ENCODE measurements around the gene MID1.

MID1 gene

GRCh38 chrX:10512258-10512657, 108.1 kb downstream of the MID1 start:
- no peaks in the 10 kb centered on the region for H4K20me1 ChIP-seq (ENCODE audit: insufficient read depth, low read length)
- H3K4me2 ChIP-seq (ENCODE audit: insufficient read depth, low read length), result no peak overlapping the region
- TF ChIP-seq EZH2 (IDR thresholded peaks at IDR 0.05; ENCODE audit: borderline replicate concordance, low read depth, low read length, severe bottlenecking) (no peak), CTCF (IDR thresholded peaks at IDR 0.05; ENCODE audit: borderline replicate concordance, extremely low read depth, low read length, poor library complexity, severe bottlenecking) (no peak)
- no peaks in the 10 kb centered on the region for H3K36me3 ChIP-seq (ENCODE audit: insufficient read depth, low read length)
- H3K27ac ChIP-seq (ENCODE audit: low read length), result no peak overlapping the region
- H3K27me3 ChIP-seq (ENCODE audit: insufficient read depth, low read length, poor library complexity), result no peaks in the 10 kb centered on the region
- no peaks in the 10 kb centered on the region for H3K4me1 ChIP-seq (ENCODE audit: insufficient read depth, low read length)
- ATAC-seq (ENCODE audit: insufficient read depth, low read depth), result no peak
- no peak for DNase-seq
- no peak overlapping the region for H3K4me3 ChIP-seq (ENCODE audit: low read depth in 1 of 2, low read length in 2 of 2)
- H3K9me3 ChIP-seq (ENCODE audit: insufficient read depth, low read length, severe bottlenecking), result no peaks in the 10 kb centered on the region
- H2AFZ ChIP-seq (ENCODE audit: low read depth, low read length), result no peak overlapping the region
- no peaks in the 10 kb centered on the region for H3K79me2 ChIP-seq (ENCODE audit: insufficient read depth, low read length)
- no peak overlapping the region for H3K9ac ChIP-seq (ENCODE audit: low read depth, low read length)

- no peaks in the 10 kb centered on the region for H4K20me1 ChIP-seq (ENCODE audit: insufficient read depth, low read length)
- H3K9ac ChIP-seq (ENCODE audit: low read depth, low read length), result no peak overlapping the region
- H3K4me3 ChIP-seq (ENCODE audit: low read depth in 1 of 2, low read length in 2 of 2), result no peak overlapping the region
- H2AFZ ChIP-seq (ENCODE audit: low read depth, low read length), result no peak overlapping the region
- H3K9me3 ChIP-seq (ENCODE audit: insufficient read depth, low read length, severe bottlenecking), result no peaks in the 10 kb centered on the region
- DNase-seq, result no peak
- no peak for ATAC-seq (ENCODE audit: insufficient read depth, low read depth)
- no peaks in the 10 kb centered on the region for H3K79me2 ChIP-seq (ENCODE audit: insufficient read depth, low read length)
- no peaks in the 10 kb centered on the region for H3K27me3 ChIP-seq (ENCODE audit: insufficient read depth, low read length, poor library complexity)
- no peaks in the 10 kb centered on the region for H3K36me3 ChIP-seq (ENCODE audit: insufficient read depth, low read length)
- no peak overlapping the region for H3K27ac ChIP-seq (ENCODE audit: low read length)
- H3K4me1 ChIP-seq (ENCODE audit: insufficient read depth, low read length), result no peaks in the 10 kb centered on the region
- TF ChIP-seq CTCF (IDR thresholded peaks at IDR 0.05; ENCODE audit: borderline replicate concordance, extremely low read depth, low read length, poor library complexity, severe bottlenecking) (no peak), EZH2 (IDR thresholded peaks at IDR 0.05; ENCODE audit: borderline replicate concordance, low read depth, low read length, severe bottlenecking) (no peak)
- H3K4me2 ChIP-seq (ENCODE audit: insufficient read depth, low read length), result no peak overlapping the region
Observed at GRCh38 chrX:10509397-10509796, 111.0 kb downstream of the MID1 start.

DNA sequence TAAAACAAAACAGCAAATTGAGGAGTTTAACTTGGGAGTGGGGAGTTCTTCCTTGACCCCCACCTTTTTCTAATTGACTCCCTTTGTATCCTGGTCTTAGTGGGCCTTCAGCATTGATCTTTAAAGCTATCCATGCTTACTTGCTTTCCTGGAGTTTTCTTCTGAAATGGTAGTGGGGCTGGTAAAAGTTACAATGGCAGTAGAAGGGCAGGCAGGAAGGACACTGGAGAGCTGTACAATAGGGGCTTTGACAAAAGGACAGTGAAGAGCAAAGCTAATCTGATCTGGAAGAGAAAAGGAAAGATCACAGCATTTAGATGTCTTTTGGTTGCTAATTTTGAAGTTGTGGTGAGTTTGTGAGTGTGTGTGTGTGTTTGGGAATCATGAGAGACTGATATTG, 111.5 kb downstream of the MID1 start:
- H4K20me1 ChIP-seq (ENCODE audit: insufficient read depth, low read length), result no peaks in the 10 kb centered on the region
- no peak overlapping the region for H3K4me3 ChIP-seq (ENCODE audit: low read depth in 1 of 2, low read length in 2 of 2)
- no peak for DNase-seq
- no peak for TF ChIP-seq EZH2 (IDR thresholded peaks at IDR 0.05; ENCODE audit: borderline replicate concordance, low read depth, low read length, severe bottlenecking)
- no peak for TF ChIP-seq CTCF (IDR thresholded peaks at IDR 0.05; ENCODE audit: borderline replicate concordance, extremely low read depth, low read length, poor library complexity, severe bottlenecking)
- H3K27ac ChIP-seq (ENCODE audit: low read length), result no peak overlapping the region
- no peaks in the 10 kb centered on the region for H3K36me3 ChIP-seq (ENCODE audit: insufficient read depth, low read length)
- no peak overlapping the region for H2AFZ ChIP-seq (ENCODE audit: low read depth, low read length)
- ATAC-seq (ENCODE audit: insufficient read depth, low read depth), result no peak
- H3K9me3 ChIP-seq (ENCODE audit: insufficient read depth, low read length, severe bottlenecking), result no peaks in the 10 kb centered on the region
- no peaks in the 10 kb centered on the region for H3K79me2 ChIP-seq (ENCODE audit: insufficient read depth, low read length)
- no peaks in the 10 kb centered on the region for H3K27me3 ChIP-seq (ENCODE audit: insufficient read depth, low read length, poor library complexity)
- H3K9ac ChIP-seq (ENCODE audit: low read depth, low read length), result no peak overlapping the region
- H3K4me1 ChIP-seq (ENCODE audit: insufficient read depth, low read length), result no peaks in the 10 kb centered on the region
- H3K4me2 ChIP-seq (ENCODE audit: insufficient read depth, low read length), result no peak overlapping the region

DNA sequence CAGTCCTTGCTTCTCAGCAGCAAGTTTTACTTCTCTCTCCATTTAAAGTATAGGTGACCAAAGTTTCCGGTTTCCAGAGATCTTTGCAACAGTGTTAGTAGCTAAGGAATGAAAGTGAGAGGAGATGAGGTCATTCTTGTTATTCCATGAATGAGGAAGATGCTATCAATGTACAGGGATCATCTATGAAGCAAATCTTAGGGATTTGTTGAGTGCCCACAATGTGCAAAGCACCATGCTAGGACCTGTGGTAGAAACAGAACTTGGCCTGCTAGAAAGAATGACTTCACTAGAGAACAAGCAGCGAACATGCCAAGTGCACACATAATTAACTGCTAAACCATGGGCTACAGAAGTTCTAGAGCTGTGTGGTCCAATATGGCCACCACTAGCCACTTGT, 112.5 kb downstream of the MID1 start:
- Histone ChIP-seq H3K4me3 (ENCODE audit: low read depth in 1 of 2, low read length in 2 of 2) (no peak overlapping the region), H3K27me3 (ENCODE audit: insufficient read depth, low read length, poor library complexity) (no peaks in the 10 kb centered on the region), H3K79me2 (ENCODE audit: insufficient read depth, low read length) (no peaks in the 10 kb centered on the region), H3K4me2 (ENCODE audit: insufficient read depth, low read length) (no peak overlapping the region), H2AFZ (ENCODE audit: low read depth, low read length) (no peak overlapping the region), H3K9me3 (ENCODE audit: insufficient read depth, low read length, severe bottlenecking) (no peaks in the 10 kb centered on the region), H3K9ac (ENCODE audit: low read depth, low read length) (no peak overlapping the region), H3K4me1 (ENCODE audit: insufficient read depth, low read length) (no peaks in the 10 kb centered on the region), H3K36me3 (ENCODE audit: insufficient read depth, low read length) (no peaks in the 10 kb centered on the region), H4K20me1 (ENCODE audit: insufficient read depth, low read length) (no peaks in the 10 kb centered on the region), H3K27ac (ENCODE audit: low read length) (no peak overlapping the region)
- TF ChIP-seq EZH2 (IDR thresholded peaks at IDR 0.05; ENCODE audit: borderline replicate concordance, low read depth, low read length, severe bottlenecking) (no peak), CTCF (IDR thresholded peaks at IDR 0.05; ENCODE audit: borderline replicate concordance, extremely low read depth, low read length, poor library complexity, severe bottlenecking) (no peak)
- DNase-seq (no peak), ATAC-seq (ENCODE audit: insufficient read depth, low read depth) (no peak)
